ENCODE results near the gene CACNA2D3.

The CACNA2D3 gene

DNA sequence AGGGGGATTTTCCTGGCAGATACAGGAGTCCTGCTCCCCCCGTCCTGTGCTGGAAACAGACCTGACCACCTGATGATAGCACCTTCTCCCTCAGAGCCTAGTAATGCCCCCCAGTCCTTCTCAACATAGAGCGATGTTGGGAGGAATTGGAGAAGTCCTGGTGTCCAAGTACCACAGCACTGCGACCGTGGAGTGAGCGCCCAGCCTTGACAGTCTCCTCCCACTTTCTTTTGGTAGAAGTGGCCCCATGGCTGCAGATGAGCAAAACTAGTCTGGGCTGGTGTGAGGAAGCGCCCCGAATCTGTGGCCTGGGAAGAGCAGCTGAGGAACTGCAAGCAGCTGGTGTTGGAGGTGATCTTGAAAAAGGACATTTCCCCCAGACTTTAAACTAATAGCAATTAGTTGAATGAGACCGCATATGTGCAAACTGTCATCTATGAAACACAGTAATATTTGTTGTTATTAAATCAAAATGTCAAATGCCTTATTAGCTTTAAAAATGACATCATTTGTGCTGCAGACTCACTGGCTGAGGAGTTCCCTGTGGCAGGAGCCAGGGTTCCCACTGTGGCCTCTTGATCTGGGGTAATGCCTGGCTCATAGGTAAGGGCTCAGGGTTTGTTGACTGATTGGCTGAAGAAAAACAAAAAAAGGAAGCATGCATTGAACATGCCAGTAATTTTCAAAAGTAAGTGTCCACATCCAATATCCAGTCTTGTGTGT is 121.8 kb downstream of the CACNA2D3 start:
- DNase-seq (ENCODE audit: low spot score), result no peak
- TF ChIP-seq, protein P1, sequence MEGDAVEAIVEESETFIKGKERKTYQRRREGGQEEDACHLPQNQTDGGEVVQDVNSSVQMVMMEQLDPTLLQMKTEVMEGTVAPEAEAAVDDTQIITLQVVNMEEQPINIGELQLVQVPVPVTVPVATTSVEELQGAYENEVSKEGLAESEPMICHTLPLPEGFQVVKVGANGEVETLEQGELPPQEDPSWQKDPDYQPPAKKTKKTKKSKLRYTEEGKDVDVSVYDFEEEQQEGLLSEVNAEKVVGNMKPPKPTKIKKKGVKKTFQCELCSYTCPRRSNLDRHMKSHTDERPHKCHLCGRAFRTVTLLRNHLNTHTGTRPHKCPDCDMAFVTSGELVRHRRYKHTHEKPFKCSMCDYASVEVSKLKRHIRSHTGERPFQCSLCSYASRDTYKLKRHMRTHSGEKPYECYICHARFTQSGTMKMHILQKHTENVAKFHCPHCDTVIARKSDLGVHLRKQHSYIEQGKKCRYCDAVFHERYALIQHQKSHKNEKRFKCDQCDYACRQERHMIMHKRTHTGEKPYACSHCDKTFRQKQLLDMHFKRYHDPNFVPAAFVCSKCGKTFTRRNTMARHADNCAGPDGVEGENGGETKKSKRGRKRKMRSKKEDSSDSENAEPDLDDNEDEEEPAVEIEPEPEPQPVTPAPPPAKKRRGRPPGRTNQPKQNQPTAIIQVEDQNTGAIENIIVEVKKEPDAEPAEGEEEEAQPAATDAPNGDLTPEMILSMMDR (IDR thresholded peaks at IDR 0.05; ENCODE audit: extremely low read depth, missing control alignments), result no peak

DNA sequence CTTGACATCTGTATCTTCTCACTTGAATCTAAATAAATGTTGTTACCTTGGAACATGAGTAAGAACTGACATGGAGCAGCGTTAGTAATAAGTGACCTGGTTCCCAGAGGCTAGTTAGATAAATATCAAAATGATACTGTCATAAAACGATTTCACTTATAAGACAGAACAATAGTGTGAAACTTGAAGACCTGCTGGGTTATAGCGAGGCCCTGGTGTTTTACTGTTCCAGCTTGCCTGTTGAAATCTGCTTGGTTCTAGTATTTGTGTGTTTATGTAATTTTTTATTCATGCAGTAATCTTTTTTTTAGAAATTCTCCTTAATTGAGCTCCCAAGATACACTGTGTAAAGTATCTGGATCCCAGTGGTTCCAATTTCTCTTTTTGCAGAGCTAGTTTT is 129.4 kb downstream of the CACNA2D3 start:
- TF ChIP-seq, protein P1 (IDR thresholded peaks at IDR 0.05; ENCODE audit: extremely low read depth, missing control alignments), result no peak
- no peak for DNase-seq (ENCODE audit: low spot score)

DNA sequence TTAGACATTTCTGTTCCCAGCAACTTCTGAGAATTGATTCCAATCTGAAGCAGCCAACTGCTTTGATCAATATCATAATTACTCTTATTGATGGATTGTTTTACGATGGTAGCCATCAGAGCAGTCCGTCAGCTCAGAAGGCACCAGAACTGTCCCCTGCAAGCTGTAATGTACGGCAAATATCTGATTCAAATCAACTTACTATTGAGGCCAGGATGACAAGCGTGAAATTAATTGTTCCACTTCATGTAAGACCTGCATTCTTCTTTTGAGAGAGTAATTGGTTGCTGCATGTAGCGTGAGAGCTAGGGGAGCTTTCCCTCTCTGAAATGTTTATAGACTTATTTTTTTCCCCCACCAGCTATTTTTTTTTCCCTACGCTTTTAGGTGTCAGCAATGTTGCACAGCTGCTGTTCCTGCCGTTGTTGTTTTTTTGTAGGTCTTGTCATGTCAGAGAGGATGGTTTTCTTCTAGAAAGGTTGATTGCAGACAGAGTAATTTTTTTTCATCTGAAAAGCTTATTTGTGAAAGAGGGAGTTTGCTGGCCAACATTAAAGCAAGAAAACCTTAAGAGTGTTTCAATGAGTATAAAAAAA is 134.9 kb downstream of the CACNA2D3 start:
- TF ChIP-seq, protein P1 (IDR thresholded peaks at IDR 0.05; ENCODE audit: extremely low read depth, missing control alignments), result no peak
- no peak for DNase-seq (ENCODE audit: low spot score)

DNA sequence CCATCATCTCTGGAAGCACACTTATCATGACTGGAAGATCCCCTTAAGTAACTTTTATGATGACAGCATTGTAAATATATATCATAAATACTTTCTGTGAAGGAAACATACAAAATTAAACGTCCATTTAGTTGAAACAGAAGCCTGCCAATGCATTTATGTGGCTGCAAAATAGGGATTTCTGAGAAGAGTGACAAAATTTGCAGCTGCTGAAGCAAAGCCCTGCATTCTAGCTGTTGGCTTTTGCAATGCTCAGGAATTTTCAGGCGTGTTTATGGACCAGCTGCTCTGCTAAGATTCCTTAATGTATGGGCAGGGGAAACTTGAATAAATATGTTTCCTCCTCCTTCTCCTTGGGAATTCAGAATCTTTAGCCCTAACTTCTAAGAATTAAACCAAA is 137.3 kb downstream of the CACNA2D3 start:
- TF ChIP-seq, protein P1 (IDR thresholded peaks at IDR 0.05; ENCODE audit: extremely low read depth, missing control alignments), result no peak

DNA sequence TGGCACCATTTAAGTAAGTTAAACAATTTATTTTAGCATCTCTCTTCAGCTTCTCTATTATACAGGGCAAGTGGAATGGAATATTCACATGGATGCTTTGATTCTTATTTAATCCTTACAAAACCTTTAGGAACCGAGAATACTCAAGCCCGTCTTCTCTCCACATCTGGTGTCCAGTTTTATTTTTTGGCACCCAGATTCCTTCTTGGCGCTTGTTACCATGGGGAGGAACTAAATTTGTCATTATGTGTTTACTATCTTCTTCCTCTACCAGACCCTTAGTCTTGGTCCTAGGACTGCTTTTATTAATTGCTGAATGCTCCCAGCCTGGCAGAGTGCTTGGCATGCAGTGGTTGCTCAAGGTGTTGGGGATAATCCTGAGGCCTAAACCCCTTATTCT is 138.8 kb downstream of the CACNA2D3 start:
- TF ChIP-seq, protein P1 (IDR thresholded peaks at IDR 0.05; ENCODE audit: extremely low read depth, missing control alignments), result no peak
- DNase-seq (ENCODE audit: low spot score), result no peak

More for the DNA sequence above, 137.3 kb downstream of the CACNA2D3 start:
- DNase-seq (ENCODE audit: low spot score), result no peak

DNA sequence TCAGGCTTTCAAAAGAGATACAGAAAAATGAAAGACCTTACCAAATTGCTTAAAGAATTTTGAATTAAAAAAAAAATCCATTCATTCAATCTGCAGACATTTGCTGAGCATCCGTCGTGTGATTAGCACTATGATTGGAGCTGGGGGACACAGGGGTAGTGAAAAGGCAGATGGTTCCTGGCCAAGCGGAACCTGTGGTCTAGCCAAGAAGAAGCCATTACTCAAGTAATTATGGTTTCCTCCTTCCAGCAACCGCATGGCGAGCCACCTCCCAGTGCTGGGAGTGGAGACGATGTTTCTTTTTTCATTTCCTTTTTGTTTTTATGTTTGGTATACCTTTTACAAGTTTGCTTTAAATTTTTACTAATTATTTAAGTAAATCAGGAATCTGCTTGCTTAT is 140.2 kb downstream of the CACNA2D3 start:
- no peak for DNase-seq (ENCODE audit: low spot score)
- TF ChIP-seq, protein P1 (IDR thresholded peaks at IDR 0.05; ENCODE audit: extremely low read depth, missing control alignments), result no peak

DNA sequence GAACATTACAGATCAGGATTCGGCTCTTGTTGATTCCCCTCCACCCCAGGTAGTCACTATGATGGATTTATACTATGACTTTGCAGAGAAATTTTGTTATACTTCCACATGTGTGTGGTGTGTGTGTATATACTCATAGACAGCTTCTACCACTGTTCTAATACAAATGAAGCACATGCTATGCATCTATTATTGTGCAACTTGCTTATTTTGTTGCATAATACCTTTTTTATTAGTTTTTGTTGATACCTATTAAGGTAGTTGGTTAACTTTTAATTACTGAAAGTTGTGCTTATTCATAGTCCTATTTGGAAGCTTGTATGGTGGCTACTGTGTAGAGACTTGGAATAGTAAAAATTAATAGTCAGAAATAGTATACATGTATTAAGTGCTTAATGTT is 140.6 kb downstream of the CACNA2D3 start:
- no peak for DNase-seq (ENCODE audit: low spot score)
- TF ChIP-seq, protein P1 (IDR thresholded peaks at IDR 0.05; ENCODE audit: extremely low read depth, missing control alignments), result no peak
